T-helper 1 cell treated with Interleukin-12 subunit alpha and Interleukin-12 subunit beta and Interleukin-4 antibody, amounts not matched to agents 30 μg/mL and 1 μg/mL, for 36 hours (primary cell): ENCODE results near the gene DDX10.

Source experiments
- H3K27ac Mint-ChIP-seq: one replicate; pipeline ENCODE4 v1.8.0; 2021; ENCODE audit warnings: mild to moderate bottlenecking, mixed read lengths
- H3K27me3 Mint-ChIP-seq: one replicate; pipeline ENCODE4 v1.8.0; 2021; ENCODE audit warnings: low read depth, mixed read lengths
- H3K36me3 Mint-ChIP-seq: one replicate; pipeline ENCODE4 v1.8.0; 2021; ENCODE audit warnings: low read depth, mixed read lengths
- H3K4me1 Mint-ChIP-seq: one replicate; pipeline ENCODE4 v1.8.0; 2021; ENCODE audit warnings: low read depth, mixed read lengths
- H3K4me3 Mint-ChIP-seq: one replicate; pipeline ENCODE4 v1.8.0; 2021; ENCODE audit warnings: mild to moderate bottlenecking, moderate library complexity, mixed read lengths
- H3K9me3 Mint-ChIP-seq: one replicate; pipeline ENCODE4 v1.8.0; 2021; ENCODE audit warnings: mixed read lengths

DDX10 gene

DNA sequence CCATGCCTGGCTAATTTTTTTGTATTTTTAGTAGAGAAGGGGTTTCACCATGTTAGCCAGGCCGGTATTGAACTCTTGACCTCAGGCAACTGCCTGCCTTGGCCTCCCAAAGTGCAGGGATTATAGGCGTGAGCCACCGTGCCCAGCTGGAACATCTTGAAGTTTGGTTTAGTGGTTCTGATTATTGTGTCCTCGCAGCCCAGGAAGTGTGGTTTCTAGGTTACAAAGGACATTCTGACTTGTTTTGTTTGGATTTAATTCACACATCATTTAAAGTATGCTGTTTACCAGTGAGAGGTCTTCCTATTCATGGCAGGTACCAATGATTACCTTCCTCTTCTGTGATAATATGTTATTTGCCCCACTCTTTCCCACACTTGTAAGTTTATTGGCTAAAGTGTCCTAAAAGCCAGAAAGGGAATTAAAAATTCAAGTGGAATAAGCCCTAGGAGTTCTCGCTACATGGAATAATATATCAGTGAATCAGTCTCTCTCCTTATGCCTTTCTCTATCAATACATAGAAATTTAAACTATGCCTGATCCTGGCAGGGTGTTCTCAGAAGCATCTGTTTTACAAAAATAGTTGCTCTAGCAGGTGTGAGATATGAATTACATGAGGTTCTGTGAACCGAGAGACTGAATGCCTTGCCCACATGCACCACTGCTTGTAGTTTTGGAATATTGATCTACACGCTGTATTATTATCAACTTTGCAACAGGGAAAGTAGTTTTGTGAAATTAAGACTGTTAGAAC lies 263.1 kb downstream of the DDX10 start:
- no peaks in the 10 kb centered on the region for H3K9me3 Mint-ChIP-seq
- H3K4me1 Mint-ChIP-seq: no peaks in the 10 kb centered on the region
- H3K27me3 Mint-ChIP-seq: no peaks in the 10 kb centered on the region
- H3K4me3 Mint-ChIP-seq: no peak overlapping the region
- no peaks in the 10 kb centered on the region for H3K36me3 Mint-ChIP-seq
- no peak overlapping the region for H3K27ac Mint-ChIP-seq

DNA sequence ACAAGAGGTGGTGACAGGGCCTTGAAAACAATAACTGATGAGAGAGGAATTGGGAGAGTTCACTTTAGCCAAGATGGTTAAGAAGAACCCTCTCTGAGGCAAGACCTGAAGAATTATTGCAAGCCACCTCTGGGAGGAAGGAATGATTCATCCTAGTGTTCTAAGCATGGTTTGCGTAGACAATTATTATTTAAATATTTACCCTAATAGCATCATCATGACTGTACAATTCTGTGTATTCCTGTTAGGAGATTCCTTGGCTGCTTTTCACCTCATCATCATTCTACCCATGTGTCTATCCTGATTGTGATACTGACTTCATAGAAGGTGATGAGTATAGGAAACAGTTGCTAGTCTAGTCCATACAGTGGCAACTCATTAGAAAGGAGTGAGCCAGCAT lies 264.4 kb downstream of the DDX10 start:
- H3K4me1 Mint-ChIP-seq: no peaks in the 10 kb centered on the region
- H3K9me3 Mint-ChIP-seq: no peaks in the 10 kb centered on the region
- H3K27me3 Mint-ChIP-seq: no peaks in the 10 kb centered on the region
- H3K36me3 Mint-ChIP-seq: no peaks in the 10 kb centered on the region
- no peak overlapping the region for H3K27ac Mint-ChIP-seq
- H3K4me3 Mint-ChIP-seq: no peak overlapping the region

DNA sequence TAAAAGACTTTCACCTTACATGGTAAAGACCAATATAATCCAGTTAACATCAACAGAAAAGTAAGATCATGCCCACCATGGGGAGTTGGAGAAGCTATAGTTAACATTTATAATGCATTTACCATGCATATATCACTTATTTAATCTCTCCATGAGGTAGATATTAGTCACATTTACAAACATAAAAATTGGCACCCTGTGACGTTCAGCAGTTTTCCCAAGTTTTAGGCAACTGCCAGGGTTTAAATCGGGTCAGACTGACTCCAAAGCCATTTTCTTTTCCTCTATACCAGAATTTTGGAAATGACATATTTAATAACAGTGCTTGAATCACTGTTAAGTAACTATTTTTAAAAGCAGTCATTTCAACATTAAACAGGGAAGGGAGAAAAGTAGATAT lies 266.3 kb downstream of the DDX10 start:
- Mint-ChIP-seq H3K4me1 (no peaks in the 10 kb centered on the region), H3K27me3 (no peaks in the 10 kb centered on the region), H3K4me3 (no peak overlapping the region), H3K36me3 (no peaks in the 10 kb centered on the region), H3K27ac (no peak overlapping the region), H3K9me3 (no peaks in the 10 kb centered on the region)

DNA sequence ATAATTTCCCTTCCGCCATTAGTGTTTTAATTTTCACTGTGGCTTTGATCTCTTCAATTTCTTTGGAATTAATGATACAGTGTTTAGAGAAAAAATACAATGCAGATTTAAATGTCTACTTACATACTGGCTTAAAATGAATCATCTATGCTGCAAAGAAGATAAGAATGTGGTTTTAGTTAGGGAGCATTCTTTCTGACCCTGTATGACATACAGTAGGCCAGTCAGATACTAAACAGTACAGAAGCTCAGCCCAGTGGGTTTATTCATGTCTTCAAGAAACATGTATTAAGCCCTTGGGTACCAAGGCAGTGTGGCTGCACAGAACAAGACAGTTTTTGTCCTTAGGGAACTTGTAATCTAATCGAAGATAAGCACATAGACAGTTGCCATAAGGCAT lies 268.8 kb downstream of the DDX10 start:
- Mint-ChIP-seq H3K4me3 (no peak overlapping the region), H3K9me3 (no peaks in the 10 kb centered on the region), H3K4me1 (no peaks in the 10 kb centered on the region), H3K27me3 (no peaks in the 10 kb centered on the region), H3K27ac (no peak overlapping the region), H3K36me3 (no peaks in the 10 kb centered on the region)

DNA sequence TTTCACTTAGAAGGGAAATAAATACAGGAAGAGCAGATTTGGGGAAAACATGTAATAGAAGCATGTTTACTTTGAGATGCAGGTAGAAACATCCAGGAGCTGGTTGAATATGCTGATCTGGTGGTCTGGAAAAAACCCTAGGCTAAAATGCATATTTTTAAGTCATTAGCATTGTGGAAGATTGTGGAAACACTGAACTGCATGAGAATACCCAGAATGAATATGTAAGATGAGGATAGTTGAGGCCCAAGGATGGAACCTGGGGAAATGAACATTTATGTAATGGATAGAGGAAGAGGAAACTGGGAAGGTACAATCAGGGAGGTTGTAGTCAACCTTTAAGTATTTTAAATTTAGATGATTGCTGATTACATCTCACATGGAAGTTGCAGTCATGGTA lies 269.4 kb downstream of the DDX10 start:
- Mint-ChIP-seq H3K36me3 (no peaks in the 10 kb centered on the region), H3K27me3 (no peaks in the 10 kb centered on the region), H3K27ac (no peak overlapping the region)

DNA sequence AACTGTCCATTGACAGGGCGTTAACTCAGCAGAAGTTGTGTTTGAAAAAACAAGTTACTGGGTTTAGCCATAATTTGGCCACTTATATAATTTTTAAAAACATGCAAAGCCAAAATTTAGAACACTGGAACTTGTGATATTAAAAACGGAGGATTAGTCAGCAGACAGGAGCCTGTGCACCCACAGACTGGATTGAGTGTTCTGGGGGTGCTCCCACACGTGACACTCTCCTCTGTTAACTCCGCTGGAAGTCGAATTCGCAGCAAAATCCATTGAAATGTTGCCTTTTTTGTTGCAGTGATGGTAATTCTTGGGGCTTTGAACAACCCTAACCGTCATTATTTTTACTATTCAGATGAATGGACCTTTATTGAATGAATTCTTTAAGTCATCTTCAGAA lies 269.8 kb downstream of the DDX10 start:
- no peaks in the 10 kb centered on the region for H3K9me3 Mint-ChIP-seq
- H3K4me3 Mint-ChIP-seq: no peak overlapping the region
- H3K27ac Mint-ChIP-seq: no peak overlapping the region
- no peaks in the 10 kb centered on the region for H3K4me1 Mint-ChIP-seq
- H3K27me3 Mint-ChIP-seq: no peaks in the 10 kb centered on the region
- no peaks in the 10 kb centered on the region for H3K36me3 Mint-ChIP-seq

More for the DNA sequence above, 269.4 kb downstream of the DDX10 start:
- Mint-ChIP-seq H3K9me3 (no peaks in the 10 kb centered on the region), H3K4me1 (no peaks in the 10 kb centered on the region), H3K4me3 (no peak overlapping the region)

DNA sequence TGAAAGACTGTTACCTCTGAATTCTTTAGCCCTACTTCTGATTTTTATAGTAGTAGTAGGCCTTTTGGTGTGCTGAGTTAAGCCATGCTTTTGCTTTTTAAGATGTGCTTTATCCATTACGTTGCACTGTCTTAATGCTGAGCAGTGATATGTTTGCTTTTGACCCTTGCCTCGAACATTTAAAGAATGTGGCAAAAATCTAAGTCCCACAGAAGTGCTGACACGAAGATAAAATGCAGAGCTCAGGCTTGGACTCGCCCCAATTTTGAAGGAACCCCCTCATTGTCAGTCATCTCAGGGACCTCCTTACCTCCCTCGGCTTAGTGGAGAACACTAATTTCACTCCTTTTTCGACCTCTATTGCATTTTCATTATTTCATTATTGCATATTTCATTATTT lies 272.9 kb downstream of the DDX10 start:
- Mint-ChIP-seq H3K27ac (no peak overlapping the region), H3K4me3 (no peak overlapping the region), H3K36me3 (peaks cover 12% of the 10 kb centered on the region), H3K4me1 (no peaks in the 10 kb centered on the region), H3K27me3 (no peaks in the 10 kb centered on the region), H3K9me3 (no peaks in the 10 kb centered on the region)

DNA sequence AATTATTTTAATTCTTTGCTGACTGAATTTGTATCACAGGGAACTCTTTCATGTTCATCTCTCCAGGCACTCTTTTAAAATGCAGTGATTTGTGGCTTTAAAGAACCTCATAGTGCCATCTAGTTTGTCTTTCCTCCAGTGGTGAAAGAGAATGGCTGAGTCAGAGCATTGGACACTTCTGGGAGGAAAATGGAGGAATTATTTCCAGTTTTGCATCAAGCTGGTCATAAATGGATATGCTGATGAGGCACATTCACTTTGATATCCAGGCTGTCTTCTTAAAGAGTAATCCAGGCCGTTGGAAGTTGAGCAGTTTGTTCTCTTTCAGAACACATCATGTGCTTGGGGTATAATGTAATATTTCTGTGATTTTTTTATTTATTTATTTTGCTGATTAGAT lies 273.7 kb downstream of the DDX10 start:
- peaks cover 12% of the 10 kb centered on the region for H3K36me3 Mint-ChIP-seq

DNA sequence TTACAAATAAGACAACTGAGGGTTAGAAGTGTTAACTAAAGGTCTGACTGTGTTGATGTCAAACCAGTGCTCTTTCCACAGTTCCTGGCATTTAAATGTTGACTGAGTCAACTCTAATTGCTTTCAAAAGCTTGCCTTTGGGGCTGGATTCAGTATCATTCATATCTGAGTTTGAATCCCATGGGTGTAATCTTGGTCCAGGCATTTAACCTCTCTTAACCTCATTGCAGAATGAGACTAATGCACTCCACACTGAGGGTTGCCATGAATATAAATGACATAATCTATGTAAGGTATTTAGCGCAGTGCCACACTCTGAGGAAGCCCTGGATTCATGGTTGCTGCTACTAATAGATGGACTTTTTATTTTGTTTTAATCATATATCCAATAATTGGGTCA lies 274.3 kb downstream of the DDX10 start:
- no peak overlapping the region for H3K4me3 Mint-ChIP-seq
- H3K36me3 Mint-ChIP-seq: peaks cover 12% of the 10 kb centered on the region
- no peaks in the 10 kb centered on the region for H3K9me3 Mint-ChIP-seq
- no peaks in the 10 kb centered on the region for H3K4me1 Mint-ChIP-seq
- H3K27ac Mint-ChIP-seq: no peak overlapping the region
- H3K27me3 Mint-ChIP-seq: no peaks in the 10 kb centered on the region

More for the DNA sequence above, 273.7 kb downstream of the DDX10 start:
- H3K27me3 Mint-ChIP-seq: no peaks in the 10 kb centered on the region
- no peaks in the 10 kb centered on the region for H3K9me3 Mint-ChIP-seq
- no peak overlapping the region for H3K27ac Mint-ChIP-seq
- H3K4me1 Mint-ChIP-seq: no peaks in the 10 kb centered on the region
- no peak overlapping the region for H3K4me3 Mint-ChIP-seq

DNA sequence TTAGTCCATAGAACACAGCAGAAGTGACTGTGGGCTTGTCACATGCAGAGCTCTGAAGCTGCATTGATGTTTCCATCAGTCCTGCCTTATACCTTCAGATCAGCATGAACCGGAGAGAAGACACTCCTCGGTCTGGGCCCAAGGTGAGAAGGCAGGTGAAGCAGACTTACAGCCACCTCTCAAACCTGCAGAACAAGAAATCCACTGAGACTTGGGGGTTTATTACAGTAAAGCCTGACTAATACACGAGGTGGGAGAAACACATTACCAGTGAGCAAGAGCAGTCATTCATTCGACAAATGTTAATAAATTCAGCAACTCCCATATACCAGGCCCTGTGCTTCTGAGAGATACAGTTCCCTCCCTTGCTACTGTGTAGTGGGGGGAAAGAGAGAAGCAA lies 279.0 kb downstream of the DDX10 start:
- Mint-ChIP-seq H3K9me3 (no peaks in the 10 kb centered on the region), H3K27me3 (no peaks in the 10 kb centered on the region), H3K4me3 (no peak overlapping the region), H3K27ac (no peak overlapping the region), H3K4me1 (no peaks in the 10 kb centered on the region), H3K36me3 (peaks cover 12% of the 10 kb centered on the region)

DNA sequence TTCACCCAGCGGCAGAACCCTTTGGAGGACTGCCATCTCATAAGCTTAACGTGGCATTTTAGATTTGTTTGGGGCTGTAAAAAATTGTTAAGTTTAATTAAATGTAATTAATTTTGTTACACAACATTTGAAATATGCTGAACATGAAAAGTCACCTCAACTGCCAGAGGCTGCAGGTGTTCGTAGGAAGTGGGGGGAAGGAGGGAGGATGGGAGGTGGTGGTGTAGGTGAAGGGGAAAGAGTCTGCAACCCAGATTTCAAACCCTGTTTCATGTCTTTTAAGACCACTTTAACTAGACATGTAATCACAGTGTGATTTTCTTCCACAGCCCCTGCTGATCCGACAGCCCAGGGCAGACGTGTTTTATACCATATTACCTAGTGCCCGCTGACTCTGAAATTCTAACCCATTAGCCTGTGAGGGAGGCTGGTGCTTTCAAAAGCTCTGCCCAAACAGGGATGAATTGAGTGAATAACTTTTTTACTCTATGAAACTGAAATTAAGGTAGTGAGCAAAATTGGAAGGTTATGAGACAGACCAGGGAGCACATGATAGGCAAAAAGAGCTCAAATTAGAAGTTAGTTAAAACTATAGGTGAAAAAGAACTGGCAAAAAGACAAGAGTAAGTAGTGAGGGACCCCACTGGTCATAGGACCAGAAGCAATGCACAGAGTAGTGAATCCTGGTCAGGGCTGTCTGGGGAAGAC lies 279.8 kb downstream of the DDX10 start:
- H3K9me3 Mint-ChIP-seq: no peaks in the 10 kb centered on the region
- H3K4me3 Mint-ChIP-seq: no peak overlapping the region
- no peak overlapping the region for H3K27ac Mint-ChIP-seq
- peaks cover 13% of the 10 kb centered on the region for H3K36me3 Mint-ChIP-seq
- no peaks in the 10 kb centered on the region for H3K27me3 Mint-ChIP-seq
- H3K4me1 Mint-ChIP-seq: no peaks in the 10 kb centered on the region

DNA sequence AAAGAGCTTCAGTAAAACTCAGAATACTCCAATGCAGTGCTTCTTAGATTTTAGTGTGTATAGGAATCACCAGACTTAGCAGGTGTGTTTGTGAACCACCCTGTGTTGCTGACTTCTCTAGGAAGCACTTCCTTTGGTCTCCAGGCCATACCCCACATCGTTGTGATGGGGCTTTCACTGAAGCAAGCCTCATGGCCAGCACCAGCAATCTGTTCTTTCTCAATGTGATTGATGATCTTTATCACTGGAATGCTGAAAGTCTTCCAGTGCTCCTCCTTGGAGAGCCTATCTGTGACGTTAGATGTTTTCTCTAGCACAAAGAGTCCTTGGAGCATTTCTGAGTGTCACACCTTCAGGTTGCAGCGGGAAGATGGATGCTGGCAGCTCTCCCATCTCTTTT lies 280.5 kb downstream of the DDX10 start:
- no peak overlapping the region for H3K4me3 Mint-ChIP-seq
- no peaks in the 10 kb centered on the region for H3K9me3 Mint-ChIP-seq
- H3K27ac Mint-ChIP-seq: no peak overlapping the region
- H3K36me3 Mint-ChIP-seq: peaks cover 9% of the 10 kb centered on the region
- H3K4me1 Mint-ChIP-seq: no peaks in the 10 kb centered on the region
- no peaks in the 10 kb centered on the region for H3K27me3 Mint-ChIP-seq

DNA sequence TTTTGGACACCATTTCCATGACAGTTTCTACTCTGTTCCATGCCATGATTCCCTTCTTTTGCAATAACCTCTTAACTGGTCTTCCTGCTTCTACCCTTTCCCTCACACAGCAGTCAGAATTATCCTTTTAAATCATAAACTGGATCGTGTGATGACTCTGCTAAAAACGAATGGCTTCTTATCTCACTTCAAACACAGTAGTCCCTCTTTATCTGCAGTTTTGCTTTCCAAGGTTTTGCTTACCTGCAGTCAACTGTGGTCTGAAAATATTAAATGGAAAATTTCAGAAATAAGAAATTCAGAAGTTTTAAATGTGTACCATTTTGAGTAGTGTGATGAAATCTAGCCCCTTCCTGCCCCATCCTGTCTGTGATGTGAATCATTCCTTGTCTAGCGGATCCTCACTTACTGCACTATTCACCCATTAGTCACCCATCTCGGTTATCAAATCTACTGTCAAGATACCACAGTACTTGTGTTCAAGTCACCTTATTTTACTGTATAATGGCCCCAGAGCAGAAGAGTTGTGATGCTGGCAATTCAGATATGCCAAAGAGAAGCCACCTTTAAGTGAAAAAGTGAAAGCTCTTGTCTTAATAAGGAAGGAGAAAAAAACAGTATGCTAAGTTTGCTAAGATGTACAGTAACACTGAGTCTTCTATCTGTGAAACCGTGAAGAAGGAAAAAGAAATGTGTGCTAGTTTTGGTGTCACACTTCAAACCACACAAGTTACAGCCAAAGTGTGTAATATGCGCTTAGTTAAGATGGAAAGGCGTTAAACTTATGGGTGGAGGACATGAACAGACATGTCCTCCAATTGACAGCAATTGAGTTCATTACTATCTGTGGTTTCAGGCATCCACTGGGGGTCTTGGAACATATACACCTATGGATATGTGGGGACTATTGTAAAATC lies 283.0 kb downstream of the DDX10 start:
- H3K27ac Mint-ChIP-seq: no peak overlapping the region
- no peaks in the 10 kb centered on the region for H3K27me3 Mint-ChIP-seq
- H3K4me3 Mint-ChIP-seq: no peak overlapping the region
- no peaks in the 10 kb centered on the region for H3K4me1 Mint-ChIP-seq
- peaks cover 4% of the 10 kb centered on the region for H3K9me3 Mint-ChIP-seq
- peaks cover 2% of the 10 kb centered on the region for H3K36me3 Mint-ChIP-seq

DNA sequence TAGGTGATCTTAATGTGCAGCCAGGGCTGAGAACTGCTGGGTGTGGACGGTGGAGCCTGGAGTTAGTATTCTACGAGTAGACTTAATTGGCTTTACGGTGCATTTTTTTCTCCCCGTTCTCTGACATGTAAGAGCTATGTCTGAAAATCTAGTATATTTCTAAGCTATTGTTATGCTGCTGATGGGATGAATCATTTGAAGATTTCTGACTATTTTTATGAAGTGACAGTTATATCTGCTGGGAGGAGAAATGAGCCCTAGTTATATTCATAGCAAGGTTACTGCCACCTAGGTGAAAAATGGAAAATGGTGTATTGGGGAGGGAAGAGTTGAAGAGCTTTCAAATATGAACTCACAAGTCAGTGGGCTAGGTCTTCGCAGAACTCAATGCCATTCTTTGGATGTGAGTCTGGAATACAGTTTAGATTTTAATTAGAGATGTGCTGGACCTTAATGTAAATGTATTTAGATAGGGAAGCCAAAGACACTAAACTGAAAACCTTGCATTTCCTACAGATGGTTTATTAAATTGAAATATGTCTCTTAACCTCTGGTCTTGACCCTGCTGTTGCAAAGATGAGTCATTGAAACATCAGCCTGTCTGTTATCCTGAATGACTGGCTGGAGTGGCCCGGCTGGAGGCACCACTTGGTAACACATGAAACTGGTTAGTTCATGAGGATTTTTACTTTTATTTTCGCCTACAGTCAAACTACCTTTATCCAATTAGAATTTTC lies 293.7 kb downstream of the DDX10 start:
- Mint-ChIP-seq H3K27me3 (no peaks in the 10 kb centered on the region), H3K9me3 (no peaks in the 10 kb centered on the region), H3K4me1 (peaks cover 8% of the 10 kb centered on the region), H3K27ac (no peak overlapping the region), H3K4me3 (no peak overlapping the region), H3K36me3 (no peaks in the 10 kb centered on the region)
